GM19397 (cell line): ENCODE results near the gene FNBP1.

Source experiments
- ATAC-seq: cut with Tn5 transposase; IDR thresholded peaks from one replicate; pipeline ENCODE4 v1.9.1; 2021; ENCODE audit warnings: mild to moderate bottlenecking, moderate library complexity; ENCODE audit not compliant: unreplicated experiment

FNBP1 gene

GRCh38 chr9:129929496-129930125 lies 113.4 kb downstream of the FNBP1 start:
- ATAC-seq: no peak

- no peak for ATAC-seq
These were observed 119.4 kb downstream of the FNBP1 start for GRCh38 chr9:129923589-129923988.

- no peak for ATAC-seq
These were observed 121.1 kb downstream of the FNBP1 start for GRCh38 chr9:129921905-129922304.

GRCh38 chr9:129919841-129920240 lies 123.1 kb downstream of the FNBP1 start:
- no peak for ATAC-seq

GRCh38 chr9:129919277-129919676 lies 123.7 kb downstream of the FNBP1 start:
- ATAC-seq: no peak

- ATAC-seq: no peak
These were observed 124.6 kb downstream of the FNBP1 start for GRCh38 chr9:129918296-129918950.

- no peak for ATAC-seq
These were observed 126.3 kb downstream of the FNBP1 start for GRCh38 chr9:129916707-129917106.

- ATAC-seq: no peak
These were observed 128.9 kb downstream of the FNBP1 start for GRCh38 chr9:129914051-129914450.

GRCh38 chr9:129910628-129911567 lies 132.1 kb downstream of the FNBP1 start:
- ATAC-seq: no peak

GRCh38 chr9:129909851-129910250 lies 133.1 kb downstream of the FNBP1 start:
- no peak for ATAC-seq

- no peak for ATAC-seq
These were observed 134.1 kb downstream of the FNBP1 start for GRCh38 chr9:129908906-129909305.

- no peak for ATAC-seq
These were observed 135.8 kb downstream of the FNBP1 start for GRCh38 chr9:129907201-129907600.

- no peak for ATAC-seq
These were observed 136.7 kb downstream of the FNBP1 start for GRCh38 chr9:129906298-129906697.

GRCh38 chr9:129904734-129905133 lies 138.3 kb downstream of the FNBP1 start:
- ATAC-seq: no peak

GRCh38 chr9:129902740-129903134 lies 140.3 kb downstream of the FNBP1 start:
- no peak for ATAC-seq

GRCh38 chr9:129901993-129902739 lies 140.8 kb downstream of the FNBP1 start:
- ATAC-seq: no peak

- peak; percentile 74 for ATAC-seq
These were observed 142.5 kb downstream of the FNBP1 start for GRCh38 chr9:129900263-129901027.

- ATAC-seq: no peak
These were observed 143.4 kb downstream of the FNBP1 start for GRCh38 chr9:129899620-129900019.

GRCh38 chr9:129898185-129898584 lies 144.8 kb downstream of the FNBP1 start:
- no peak for ATAC-seq

GRCh38 chr9:129897263-129897662 lies 145.7 kb downstream of the FNBP1 start:
- ATAC-seq: no peak
